ENCODE results near the gene DOCK1.

The DOCK1 gene

GRCh38 chr10:127242914-127243313 lies 337.7 kb downstream of the DOCK1 start:
- FAIRE-seq, result no peak

- FAIRE-seq, result no peak
Measured at GRCh38 chr10:127243490-127244272, 338.5 kb downstream of the DOCK1 start.

GRCh38 chr10:127245456-127245855 lies 340.2 kb downstream of the DOCK1 start:
- no peak for FAIRE-seq

GRCh38 chr10:127250031-127250430 lies 344.8 kb downstream of the DOCK1 start:
- FAIRE-seq, result no peak

- FAIRE-seq, result no peak
Measured at GRCh38 chr10:127252818-127253217, 347.6 kb downstream of the DOCK1 start.

GRCh38 chr10:127254276-127254675 lies 349.0 kb downstream of the DOCK1 start:
- FAIRE-seq, result no peak

GRCh38 chr10:127257395-127257794 lies 352.2 kb downstream of the DOCK1 start:
- FAIRE-seq, result no peak

- no peak for FAIRE-seq
Measured at GRCh38 chr10:127259347-127259746, 354.1 kb downstream of the DOCK1 start.

- FAIRE-seq, result no peak
Measured at GRCh38 chr10:127262606-127263005, 357.4 kb downstream of the DOCK1 start.

GRCh38 chr10:127265288-127265687 lies 360.1 kb downstream of the DOCK1 start:
- no peak for FAIRE-seq

- FAIRE-seq, result no peak
Measured at GRCh38 chr10:127266431-127266830, 361.2 kb downstream of the DOCK1 start.

GRCh38 chr10:127267442-127267841 lies 362.2 kb downstream of the DOCK1 start:
- FAIRE-seq, result no peak

GRCh38 chr10:127272076-127272475 lies 366.8 kb downstream of the DOCK1 start:
- no peak for FAIRE-seq

GRCh38 chr10:127275272-127275671 lies 370.0 kb downstream of the DOCK1 start:
- FAIRE-seq, result no peak

GRCh38 chr10:127275793-127276450 lies 370.7 kb downstream of the DOCK1 start:
- no peak for FAIRE-seq

GRCh38 chr10:127276794-127277462 lies 371.7 kb downstream of the DOCK1 start:
- FAIRE-seq, result no peak

GRCh38 chr10:127278001-127278400 lies 372.8 kb downstream of the DOCK1 start:
- no peak for FAIRE-seq

- FAIRE-seq, result peak; percentile 86
Measured at GRCh38 chr10:127279334-127279774, 374.1 kb downstream of the DOCK1 start.

GRCh38 chr10:127280446-127280845 lies 375.2 kb downstream of the DOCK1 start:
- FAIRE-seq, result no peak

- no peak for FAIRE-seq
Measured at GRCh38 chr10:127283017-127283416, 377.8 kb downstream of the DOCK1 start.

- FAIRE-seq, result no peak
Measured at GRCh38 chr10:127283576-127283975, 378.3 kb downstream of the DOCK1 start.

GRCh38 chr10:127290850-127291249 lies 385.6 kb downstream of the DOCK1 start:
- FAIRE-seq, result no peak

- FAIRE-seq, result no peak
Measured at GRCh38 chr10:127291329-127291728, 386.1 kb downstream of the DOCK1 start.

GRCh38 chr10:127292888-127293287 lies 387.7 kb downstream of the DOCK1 start:
- FAIRE-seq, result no peak

Data from islet of Langerhans (tissue), 1 donor.